Type B pancreatic cell (in vitro differentiated cells): ENCODE measurements around the gene LCN2. TPM values are rescaled to one million over a fixed set of nuclear protein-coding genes. Genes with fewer than 3 reads are reported as not detected.

Experiments
- DNase-seq: peaks from one replicate; pipeline ENCODE4 v3.0.0; 2021; ENCODE audit warnings: mixed read lengths; ENCODE audit not compliant: unreplicated experiment; ENCODE audit errors: extremely low spot score
- H3K27ac Mint-ChIP-seq: 2 replicates; pipeline ENCODE4 v1.8.0; 2021; ENCODE audit warnings: mild to moderate bottlenecking, mixed read lengths
- H3K27me3 Mint-ChIP-seq: 2 replicates; pipeline ENCODE4 v1.8.0; 2021; ENCODE audit warnings: mixed read lengths
- H3K36me3 Mint-ChIP-seq: 2 replicates; pipeline ENCODE4 v1.8.0; 2021; ENCODE audit warnings: mixed read lengths
- H3K4me1 Mint-ChIP-seq: one replicate; pipeline ENCODE4 v1.8.0; 2021; ENCODE audit warnings: mixed read lengths; ENCODE audit not compliant: unreplicated experiment
- H3K4me3 Mint-ChIP-seq: 2 replicates; pipeline ENCODE4 v1.8.0; 2021; ENCODE audit warnings: mild to moderate bottlenecking, mixed read lengths
- H3K9me3 Mint-ChIP-seq: 2 replicates; pipeline ENCODE4 v1.8.0; 2021; ENCODE audit warnings: mixed read lengths
- CTCF ChIP-seq: fragments of 200-600 bp; sonication (generic); conservative IDR thresholded peaks from 2 replicates; pipeline ENCODE4 v1.5.0; 2021; ENCODE audit warnings: antibody characterized with exemption, mild to moderate bottlenecking
- long read RNA-seq: library from polyadenylated mRNA; unstranded; transcript quantifications from one replicate; pipeline ENCODE4 v2.0.0, GENCODE V29; 2020
- total RNA-seq: library from RNA; stranded (reverse); gene quantifications from 2 replicates; pipeline ENCODE4 v1.2.1, GENCODE V29; 2021; ENCODE audit warnings: low replicate concordance

LCN2 gene
- total RNA-seq: 10.7 and 12.4 TPM in 2 replicates
- long read RNA-seq: 0 reads

GRCh38 chr9:128149001-128149701, at the start of gene LCN2:
Gene LCN2, plus strand, starts transcription at chr9:128149453. Its CDS starts 73 bp downstream, at chr9:128149526.
- Mint-ChIP-seq H3K9me3 (no peaks in the 10 kb centered on the region), H3K4me1 (peaks cover 14% of the 10 kb centered on the region), H3K4me3 (peak within 1 kb of the TSS; percentile 59), H3K27ac (peak within 1 kb of the TSS; percentile 92), H3K27me3 (no peaks in the 10 kb centered on the region), H3K36me3 (no peaks in the 10 kb centered on the region)
- DNase-seq: no peak
- no peak for TF ChIP-seq CTCF

GRCh38 chr9:128099932-128100491, 49.2 kb upstream of the LCN2 start:
- peaks cover 13% of the 10 kb centered on the region for H3K36me3 Mint-ChIP-seq
- H3K27me3 Mint-ChIP-seq: no peaks in the 10 kb centered on the region
- H3K4me1 Mint-ChIP-seq: peaks cover 37% of the 10 kb centered on the region
- no peak for TF ChIP-seq CTCF
- no peak for DNase-seq
- H3K9me3 Mint-ChIP-seq: no peaks in the 10 kb centered on the region
- H3K4me3 Mint-ChIP-seq: peak overlapping the region; percentile 95
- peak overlapping the region; percentile 100 for H3K27ac Mint-ChIP-seq

GRCh38 chr9:128100581-128100980, 48.7 kb upstream of the LCN2 start:
- TF ChIP-seq CTCF: no peak
- Mint-ChIP-seq H3K36me3 (peaks cover 13% of the 10 kb centered on the region), H3K9me3 (no peaks in the 10 kb centered on the region), H3K27me3 (no peaks in the 10 kb centered on the region), H3K4me1 (peaks cover 37% of the 10 kb centered on the region), H3K27ac (peak overlapping the region; percentile 100), H3K4me3 (peak overlapping the region; percentile 41)
- no peak for DNase-seq

GRCh38 chr9:128101231-128101661, 48.0 kb upstream of the LCN2 start:
- H3K9me3 Mint-ChIP-seq: no peaks in the 10 kb centered on the region
- no peak for DNase-seq
- no peaks in the 10 kb centered on the region for H3K27me3 Mint-ChIP-seq
- peaks cover 37% of the 10 kb centered on the region for H3K4me1 Mint-ChIP-seq
- peak overlapping the region; percentile 100 for H3K27ac Mint-ChIP-seq
- H3K36me3 Mint-ChIP-seq: peaks cover 13% of the 10 kb centered on the region
- no peak for TF ChIP-seq CTCF
- H3K4me3 Mint-ChIP-seq: peak overlapping the region; percentile 41

DNA sequence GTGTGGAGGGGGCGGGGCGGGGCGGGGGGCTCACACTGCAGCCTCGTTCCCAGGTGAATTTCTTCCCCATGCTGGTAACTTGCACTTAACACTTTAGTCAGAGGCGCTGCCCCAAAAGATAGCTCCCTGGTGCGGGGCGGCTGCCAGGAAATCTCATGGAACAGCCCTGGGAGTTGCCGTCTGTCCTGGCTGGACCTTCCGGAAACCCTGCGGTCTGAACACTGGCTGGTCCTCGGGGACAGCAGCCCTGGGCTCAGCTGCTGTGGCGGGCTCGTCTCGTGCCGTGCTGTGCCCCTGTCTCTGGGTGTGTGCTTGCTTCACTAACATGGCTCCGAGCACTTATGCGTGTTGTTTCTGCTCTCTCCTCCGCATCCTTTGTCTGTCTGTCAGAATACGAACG, 47.6 kb upstream of the LCN2 start:
- DNase-seq: no peak
- peaks cover 33% of the 10 kb centered on the region for H3K4me1 Mint-ChIP-seq

More for the DNA sequence above, 47.6 kb upstream of the LCN2 start:
- peak overlapping the region; percentile 69 for H3K4me3 Mint-ChIP-seq
- no peaks in the 10 kb centered on the region for H3K9me3 Mint-ChIP-seq
- peaks cover 13% of the 10 kb centered on the region for H3K36me3 Mint-ChIP-seq
- TF ChIP-seq CTCF: no peak
- H3K27ac Mint-ChIP-seq: peak overlapping the region; percentile 80
- no peaks in the 10 kb centered on the region for H3K27me3 Mint-ChIP-seq
